ENCODE results near the gene PSMD1.

The PSMD1 gene

GRCh38 chr2:231056453-231057416 lies at the start of gene PSMD1:
Gene PSMD1 (plus strand): TSS chr2:231056867. CDS start chr2:231057026, 159 bp downstream.
- Histone ChIP-seq H3K27me3 (peaks cover 33% of the 10 kb centered on the region), H3K4me3 (ENCODE audit: low read depth in 1 of 2, low read length in 1 of 2) (peak within 1 kb of the TSS; percentile 88 to 99), H3K27ac (peak within 1 kb of the TSS; percentile 94), H3K36me3 (peaks cover 7% of the 10 kb centered on the region), H3K9me3 (no peaks in the 10 kb centered on the region), H3K4me1 (ENCODE audit: control insufficient read depth in 1 of 2, insufficient read depth in 1 of 2, low read depth in 1 of 2, low read length in 1 of 2) (peaks cover 34 to 46% of the 10 kb centered on the region in 2 experiments)
- TF ChIP-seq CTCF (IDR thresholded peaks at IDR 0.05), result peak; percentile 93

- no peak for TF ChIP-seq CTCF (IDR thresholded peaks at IDR 0.05)
- H3K9me3 ChIP-seq, result no peaks in the 10 kb centered on the region
- peaks cover 21% of the 10 kb centered on the region for H3K27me3 ChIP-seq
- H3K4me3 ChIP-seq (ENCODE audit: low read depth in 1 of 2, low read length in 1 of 2), result no peak overlapping the region
- no peaks in the 10 kb centered on the region for H3K36me3 ChIP-seq
- no peak overlapping the region for H3K27ac ChIP-seq
- no peaks in the 10 kb centered on the region for H3K4me1 ChIP-seq (ENCODE audit: control insufficient read depth in 1 of 2, insufficient read depth in 1 of 2, low read depth in 1 of 2, low read length in 1 of 2)
These were observed 49.2 kb upstream of the PSMD1 start for GRCh38 chr2:231007286-231008098.

- no peaks in the 10 kb centered on the region for H3K4me1 ChIP-seq (ENCODE audit: control insufficient read depth in 1 of 2, insufficient read depth in 1 of 2, low read depth in 1 of 2, low read length in 1 of 2)
- H3K27me3 ChIP-seq, result peaks cover 19% of the 10 kb centered on the region
- no peak overlapping the region for H3K4me3 ChIP-seq (ENCODE audit: low read depth in 1 of 2, low read length in 1 of 2)
- H3K27ac ChIP-seq, result no peak overlapping the region
- no peaks in the 10 kb centered on the region for H3K36me3 ChIP-seq
- no peaks in the 10 kb centered on the region for H3K9me3 ChIP-seq
- TF ChIP-seq CTCF (IDR thresholded peaks at IDR 0.05), result no peak
These were observed 48.5 kb upstream of the PSMD1 start for GRCh38 chr2:231008131-231008530.

GRCh38 chr2:231009236-231009919 lies 47.3 kb upstream of the PSMD1 start:
- Histone ChIP-seq H3K4me3 (ENCODE audit: low read depth in 1 of 2, low read length in 1 of 2) (no peak overlapping the region), H3K4me1 (ENCODE audit: control insufficient read depth in 1 of 2, insufficient read depth in 1 of 2, low read depth in 1 of 2, low read length in 1 of 2) (no peaks in the 10 kb centered on the region), H3K27ac (no peak overlapping the region), H3K9me3 (no peaks in the 10 kb centered on the region), H3K27me3 (peaks cover 12% of the 10 kb centered on the region), H3K36me3 (no peaks in the 10 kb centered on the region)
- no peak for TF ChIP-seq CTCF (IDR thresholded peaks at IDR 0.05)

GRCh38 chr2:231010201-231010730 lies 46.4 kb upstream of the PSMD1 start:
- no peaks in the 10 kb centered on the region for H3K36me3 ChIP-seq
- H3K27me3 ChIP-seq, result peaks cover 15% of the 10 kb centered on the region
- TF ChIP-seq CTCF (IDR thresholded peaks at IDR 0.05), result no peak
- H3K9me3 ChIP-seq, result no peaks in the 10 kb centered on the region
- no peaks in the 10 kb centered on the region for H3K4me1 ChIP-seq (ENCODE audit: control insufficient read depth in 1 of 2, insufficient read depth in 1 of 2, low read depth in 1 of 2, low read length in 1 of 2)
- H3K4me3 ChIP-seq (ENCODE audit: low read depth in 1 of 2, low read length in 1 of 2), result no peak overlapping the region
- no peak overlapping the region for H3K27ac ChIP-seq
